Activated effector memory CD4-positive, alpha-beta T cell treated with anti-CD3 and anti-CD28 coated beads, Interleukin-2, amount 50 U/mL, for 16 hours (primary cell): ENCODE results near the gene RTL10.

ENCODE experiments used
- DNase-seq: peaks from one replicate; pipeline ENCODE4 v3.0.0-alpha.2; 2020

Gene RTL10

GRCh38 chr22:19875531-19876313 lies 21.0 kb upstream of the RTL10 start:
- DNase-seq: peak; percentile 53

GRCh38 chr22:19875061-19875530 lies 20.4 kb upstream of the RTL10 start:
- DNase-seq: no peak

GRCh38 chr22:19874307-19875060 lies 19.8 kb upstream of the RTL10 start:
- peak; percentile 79 for DNase-seq

- DNase-seq: no peak
Observed at GRCh38 chr22:19873960-19874306, 19.3 kb upstream of the RTL10 start.

- DNase-seq: peak; percentile 28
Observed at GRCh38 chr22:19873138-19873959, 18.7 kb upstream of the RTL10 start.

- peak; percentile 61 for DNase-seq
Observed at GRCh38 chr22:19872779-19873137, 18.1 kb upstream of the RTL10 start.

- peak; percentile 53 for DNase-seq
Observed at GRCh38 chr22:19871845-19872778, 17.4 kb upstream of the RTL10 start.

- DNase-seq: peak; percentile 44
Observed at GRCh38 chr22:19871023-19871844, 16.6 kb upstream of the RTL10 start.

GRCh38 chr22:19870153-19871022 lies 15.7 kb upstream of the RTL10 start:
- peak; percentile 50 for DNase-seq

GRCh38 chr22:19869497-19870152 lies 15.0 kb upstream of the RTL10 start:
- peak; percentile 36 for DNase-seq

GRCh38 chr22:19868773-19869471 lies 14.2 kb upstream of the RTL10 start:
- DNase-seq: peak; percentile 57

- DNase-seq: no peak
Observed at GRCh38 chr22:19868333-19868732, 13.7 kb upstream of the RTL10 start.

- DNase-seq: no peak
Observed at GRCh38 chr22:19867617-19868016, 12.9 kb upstream of the RTL10 start.

- no peak for DNase-seq
Observed at GRCh38 chr22:19866665-19867009, 12.0 kb upstream of the RTL10 start.

- no peak for DNase-seq
Observed at GRCh38 chr22:19865141-19865829, 10.6 kb upstream of the RTL10 start.

GRCh38 chr22:19864538-19865106 lies 9.9 kb upstream of the RTL10 start:
- no peak for DNase-seq

GRCh38 chr22:19863571-19863970 lies 8.9 kb upstream of the RTL10 start:
- no peak for DNase-seq

- DNase-seq: no peak
Observed at GRCh38 chr22:19862619-19863246, 8.1 kb upstream of the RTL10 start.
